OCI-LY1 (cell line): ENCODE data around the gene ANKRD55.

Source experiments
- H2AFZ ChIP-seq: fragments of 200-600 bp; sonication (generic), shearing (Covaris generic); 2 replicates; pipeline ENCODE4 v1.6.0; 2014; ENCODE audit warnings: antibody characterized with exemption, mild to moderate bottlenecking, low read length
- H3F3A ChIP-seq: fragments of 200-600 bp; sonication (generic), shearing (Covaris generic); 2 replicates; pipeline ENCODE4 v1.6.0; 2014; ENCODE audit warnings: mild to moderate bottlenecking, antibody characterized with exemption, low read length, moderate library complexity; ENCODE audit not compliant: insufficient read depth
- H3K27ac ChIP-seq: fragments of 200-600 bp; sonication (generic); 2 replicates; pipeline ENCODE4 v1.5.1; 2014; ENCODE audit warnings: low read length, mixed run types, mild to moderate bottlenecking, low read depth; ENCODE audit not compliant: poor library complexity, severe bottlenecking
- H3K27me3 ChIP-seq: fragments of 200-600 bp; sonication (generic); 2 replicates; pipeline ENCODE4 v1.6.0; 2014; ENCODE audit warnings: antibody characterized with exemption, mild to moderate bottlenecking, low read length, moderate library complexity; ENCODE audit not compliant: insufficient read depth
- H3K36me3 ChIP-seq: fragments of 200-600 bp; sonication (generic); 2 replicates; pipeline ENCODE4 v1.6.1; 2014; ENCODE audit warnings: mild to moderate bottlenecking, antibody characterized with exemption, low read length, moderate library complexity, mixed read lengths; ENCODE audit not compliant: insufficient read depth
- H3K4me1 ChIP-seq: fragments of 200-600 bp; sonication (generic); 2 replicates; pipeline ENCODE4 v1.5.1; 2014; ENCODE audit warnings: mild to moderate bottlenecking, low read length, moderate library complexity; ENCODE audit not compliant: insufficient read depth, severe bottlenecking
- H3K4me2 ChIP-seq: fragments of 200-600 bp; sonication (generic), shearing (Covaris generic); 2 replicates; pipeline ENCODE4 v1.6.1; 2014; ENCODE audit warnings: low read length
- H3K4me3 ChIP-seq: fragments of 200-600 bp; sonication (generic); 2 replicates; pipeline ENCODE4 v1.5.1; 2014; ENCODE audit warnings: low read length, low read depth, mild to moderate bottlenecking, mixed read lengths; ENCODE audit not compliant: poor library complexity, severe bottlenecking
- H3K79me2 ChIP-seq: fragments of 200-600 bp; shearing (Covaris generic); 2 replicates; pipeline ENCODE4 v1.6.1; 2016; ENCODE audit warnings: mixed run types, low read length, mixed read lengths; ENCODE audit not compliant: insufficient read depth
- H3K9ac ChIP-seq: fragments of 200-600 bp; sonication (generic), shearing (Covaris generic); 2 replicates; pipeline ENCODE4 v1.6.1; 2014; ENCODE audit warnings: mild to moderate bottlenecking, low read length, mixed read lengths
- H3K9me2 ChIP-seq: fragments of 200-600 bp; sonication (generic), shearing (Covaris generic); 2 replicates; pipeline ENCODE4 v1.6.1; 2014; ENCODE audit warnings: low read depth, mild to moderate bottlenecking, low read length, mixed read lengths
- H3K9me3 ChIP-seq: fragments of 200-600 bp; shearing (Covaris generic); 2 replicates; pipeline ENCODE4 v1.6.1; 2014; ENCODE audit warnings: low read length, mixed read lengths
- H4K20me1 ChIP-seq: fragments of 200-600 bp; sonication (generic), shearing (Covaris generic); 2 replicates; pipeline ENCODE4 v1.6.0; 2016; ENCODE audit warnings: mild to moderate bottlenecking, low read length; ENCODE audit not compliant: insufficient read depth
- CTCF ChIP-seq: fragments of 200-600 bp; sonication (generic), shearing (Covaris generic); IDR thresholded peaks from 2 replicates; pipeline ENCODE4 v1.5.1; 2017; ENCODE audit warnings: mild to moderate bottlenecking, antibody characterized with exemption, low read length, moderate library complexity, mixed read lengths
- EZH2 ChIP-seq: fragments of 200-600 bp; sonication (generic), shearing (Covaris generic); IDR thresholded peaks from 2 replicates; pipeline ENCODE4 v1.8.0; 2017; ENCODE audit warnings: borderline replicate concordance, mixed run types, mild to moderate bottlenecking, antibody characterized with exemption, low read length, moderate library complexity, mixed read lengths

ANKRD55 gene

GRCh38 chr5:56176871-56177533 is 56.1 kb downstream of the ANKRD55 start:
- no peak overlapping the region for H3K4me2 ChIP-seq
- H4K20me1 ChIP-seq, result no peaks in the 10 kb centered on the region
- TF ChIP-seq CTCF, result no peak
- TF ChIP-seq EZH2, result no peak

GRCh38 chr5:56176155-56176798 is 56.9 kb downstream of the ANKRD55 start:
- Histone ChIP-seq H3K79me2 (no peaks in the 10 kb centered on the region), H3K4me2 (no peak overlapping the region), H3K27me3 (0 out of 2 replicates have a peak, but pooled peaks cover 3% of the 10 kb centered on the region)

More at GRCh38 chr5:56176871-56177533, 56.1 kb downstream of the ANKRD55 start:
- 0 out of 2 replicates have a peak, but pooled peaks cover 3% of the 10 kb centered on the region for H3K27me3 ChIP-seq
- no peaks in the 10 kb centered on the region for H3K4me1 ChIP-seq
- H3K9ac ChIP-seq, result no peak overlapping the region
- no peaks in the 10 kb centered on the region for H3K9me2 ChIP-seq
- no peak overlapping the region for H3K4me3 ChIP-seq
- no peaks in the 10 kb centered on the region for H3K9me3 ChIP-seq
- H3K36me3 ChIP-seq, result no peaks in the 10 kb centered on the region
- no peak overlapping the region for H3K27ac ChIP-seq
- no peaks in the 10 kb centered on the region for H3K79me2 ChIP-seq
- no peaks in the 10 kb centered on the region for H3F3A ChIP-seq
- H2AFZ ChIP-seq, result no peak overlapping the region

GRCh38 chr5:56175488-56175887 is 57.6 kb downstream of the ANKRD55 start:
- no peaks in the 10 kb centered on the region for H3K9me2 ChIP-seq
- H3K4me2 ChIP-seq, result no peak overlapping the region
- no peak overlapping the region for H3K4me3 ChIP-seq
- no peaks in the 10 kb centered on the region for H3K36me3 ChIP-seq
- H3K27ac ChIP-seq, result no peak overlapping the region
- no peaks in the 10 kb centered on the region for H3K9me3 ChIP-seq
- H3F3A ChIP-seq, result no peaks in the 10 kb centered on the region
- H3K27me3 ChIP-seq, result 0 out of 2 replicates have a peak, but pooled peaks cover 3% of the 10 kb centered on the region
- no peaks in the 10 kb centered on the region for H3K79me2 ChIP-seq
- no peak overlapping the region for H3K9ac ChIP-seq
- no peaks in the 10 kb centered on the region for H3K4me1 ChIP-seq
- no peak for TF ChIP-seq EZH2
- no peak for TF ChIP-seq CTCF
- H4K20me1 ChIP-seq, result no peaks in the 10 kb centered on the region
- H2AFZ ChIP-seq, result no peak overlapping the region

More at GRCh38 chr5:56176155-56176798, 56.9 kb downstream of the ANKRD55 start:
- Histone ChIP-seq H3K4me3 (no peak overlapping the region), H3K9ac (no peak overlapping the region), H3K9me3 (no peaks in the 10 kb centered on the region), H2AFZ (no peak overlapping the region), H3K4me1 (no peaks in the 10 kb centered on the region), H4K20me1 (no peaks in the 10 kb centered on the region), H3K36me3 (no peaks in the 10 kb centered on the region), H3F3A (no peaks in the 10 kb centered on the region), H3K9me2 (no peaks in the 10 kb centered on the region), H3K27ac (no peak overlapping the region)
- TF ChIP-seq EZH2, result no peak
- TF ChIP-seq CTCF, result no peak
